Mesendoderm (in vitro differentiated cells): ENCODE measurements around the gene AMMECR1.
A peak's percentile ranks its signal among the peaks of the same experiment; 100 is the strongest.

ENCODE experiments used
- DNase-seq: peaks from one replicate; pipeline ENCODE4 v3.0.0; 2013
- H2AK5ac ChIP-seq: 2 replicates; pipeline ENCODE4 v1.6.1; 2013; ENCODE audit warnings: low read length, inconsistent platforms
- H2BK120ac ChIP-seq: 2 replicates; pipeline ENCODE4 v1.6.1; 2013; ENCODE audit warnings: low read depth, mild to moderate bottlenecking, low read length, moderate library complexity, mixed read lengths
- H2BK15ac ChIP-seq: replicated peaks from 2 replicates; pipeline ENCODE4 v1.6.1; 2013; ENCODE audit warnings: low read depth, mild to moderate bottlenecking, moderate library complexity
- H2BK5ac ChIP-seq: 2 replicates; pipeline ENCODE4 v1.6.1; 2013; ENCODE audit warnings: low read length, inconsistent platforms
- H3K18ac ChIP-seq: 2 replicates; pipeline ENCODE4 v1.6.1; 2013; ENCODE audit warnings: mild to moderate bottlenecking, low read length, mixed read lengths
- H3K23ac ChIP-seq: one replicate; pipeline ENCODE4 v1.6.1; 2013; ENCODE audit warnings: low read length
- H3K27ac ChIP-seq: 2 replicates; pipeline ENCODE4 v1.5.1; 2013; ENCODE audit warnings: low read depth, mild to moderate bottlenecking, inconsistent platforms, low read length, moderate library complexity
- H3K27me3 ChIP-seq: 2 replicates; pipeline ENCODE4 v1.6.1; 2013; ENCODE audit warnings: low read length, control low read depth, mild to moderate bottlenecking, inconsistent platforms; ENCODE audit not compliant: insufficient read depth, poor library complexity
- H3K36me3 ChIP-seq: 2 replicates; pipeline ENCODE4 v1.6.1; 2013; ENCODE audit warnings: low read length, inconsistent platforms; ENCODE audit not compliant: control insufficient read depth, insufficient read depth
- H3K4ac ChIP-seq: one replicate; pipeline ENCODE4 v1.6.1; 2013; ENCODE audit warnings: low read depth, mild to moderate bottlenecking, low read length, moderate library complexity
- H3K4me1 ChIP-seq: 2 replicates; pipeline ENCODE4 v1.6.1; 2013; ENCODE audit warnings: low read depth, low read length, inconsistent platforms; ENCODE audit not compliant: control insufficient read depth
- H3K4me2 ChIP-seq: 2 replicates; pipeline ENCODE4 v1.6.1; 2013; ENCODE audit warnings: low read length
- H3K4me3 ChIP-seq: 2 replicates; pipeline ENCODE4 v1.5.1; 2013; ENCODE audit warnings: mild to moderate bottlenecking, low read length
- H3K56ac ChIP-seq: one replicate; pipeline ENCODE4 v1.6.1; 2013; ENCODE audit warnings: low read length
- H3K79me1 ChIP-seq: 2 replicates; pipeline ENCODE4 v1.6.1; 2013; ENCODE audit warnings: low read length, inconsistent platforms
- H3K79me2 ChIP-seq: 2 replicates; pipeline ENCODE4 v1.6.1; 2013; ENCODE audit warnings: mild to moderate bottlenecking, low read length; ENCODE audit not compliant: control insufficient read depth, insufficient read depth
- H3K9ac ChIP-seq: 2 replicates; pipeline ENCODE4 v1.6.1; 2013; ENCODE audit warnings: low read length, inconsistent platforms
- H4K5ac ChIP-seq: one replicate; pipeline ENCODE4 v1.6.1; 2013; ENCODE audit warnings: low read length
- H4K8ac ChIP-seq: one replicate; pipeline ENCODE4 v1.6.1; 2013; ENCODE audit warnings: low read depth, mild to moderate bottlenecking, control low read depth, low read length, moderate library complexity
- WGBS: extraction: QIAGEN DNeasy Blood & Tissue Kit; methylation state at CpG from one replicate; pipeline ENCODE4 v1.1.7; 2013; ENCODE audit warnings: low lambda C conversion rate, missing lambda C conversion rate; ENCODE audit not compliant: insufficient coverage; ENCODE audit errors: extremely low coverage; 5-methylcytosine and 5-hydroxymethylcytosine counted together

The AMMECR1 gene

DNA sequence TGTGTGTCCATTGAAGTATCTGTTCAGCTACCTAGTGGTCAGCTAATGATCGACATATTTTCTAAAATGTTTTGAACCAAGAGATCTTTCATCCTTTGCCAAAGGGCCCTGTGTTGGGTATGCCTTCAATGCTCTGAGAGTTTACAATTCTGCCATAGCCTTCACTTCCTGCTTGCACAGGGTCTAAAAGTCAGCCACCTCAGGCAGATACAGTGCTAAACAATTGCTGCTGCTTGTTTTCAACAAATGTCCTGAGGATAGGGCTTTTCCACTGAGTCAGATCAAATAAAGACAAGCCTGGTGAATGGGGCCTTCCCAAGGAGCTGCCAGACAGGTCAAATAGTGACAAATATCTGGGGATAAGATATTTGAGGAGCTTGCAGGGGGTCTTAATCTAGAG is 16.7 kb downstream of the AMMECR1 start:
- Histone ChIP-seq H4K5ac (no peak overlapping the region), H3K27me3 (no peaks in the 10 kb centered on the region), H3K4me1 (no peaks in the 10 kb centered on the region), H3K4me2 (no peak overlapping the region), H2BK15ac (no peak overlapping the region), H3K18ac (no peak overlapping the region), H3K36me3 (no peaks in the 10 kb centered on the region), H3K27ac (no peak overlapping the region), H3K9ac (no peak overlapping the region), H2BK120ac (no peak overlapping the region), H3K23ac (no peak overlapping the region), H3K79me1 (no peaks in the 10 kb centered on the region), H2BK5ac (no peak overlapping the region), H3K4me3 (no peak overlapping the region), H3K56ac (no peak overlapping the region), H3K79me2 (no peaks in the 10 kb centered on the region), H2AK5ac (no peak overlapping the region), H4K8ac (no peak overlapping the region), H3K4ac (no peak overlapping the region)
- WGBS = no CpG with 5 or more reads among the region's 1 CpG
- peak; percentile 31 for DNase-seq

DNA sequence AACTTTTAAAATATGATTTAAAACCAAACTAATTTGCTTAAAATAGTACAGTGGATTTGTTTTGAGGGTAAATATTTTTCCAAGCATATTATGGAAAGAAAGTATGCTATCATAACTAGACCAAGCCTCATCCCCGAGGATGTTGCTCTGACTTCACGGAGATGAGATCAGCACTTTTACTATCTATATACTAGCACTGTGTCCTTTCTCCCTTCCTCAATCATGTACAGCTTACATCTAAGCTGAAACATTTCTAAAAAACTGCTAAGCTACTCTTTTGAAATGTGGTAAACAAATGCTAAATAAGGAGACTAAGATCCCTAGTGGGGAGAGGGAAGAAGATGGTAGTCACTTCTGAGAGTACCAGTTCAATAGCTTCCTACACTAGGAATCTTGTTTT is 23.8 kb downstream of the AMMECR1 start:
- Histone ChIP-seq H2BK5ac (no peak overlapping the region), H3K23ac (no peak overlapping the region), H4K8ac (no peak overlapping the region), H2BK15ac (no peak overlapping the region), H3K79me2 (no peaks in the 10 kb centered on the region), H3K18ac (no peak overlapping the region), H3K4me2 (no peak overlapping the region), H3K4me1 (no peaks in the 10 kb centered on the region), H2BK120ac (no peak overlapping the region), H3K4me3 (no peak overlapping the region), H4K5ac (no peak overlapping the region), H3K36me3 (no peaks in the 10 kb centered on the region), H3K56ac (no peak overlapping the region), H3K4ac (no peak overlapping the region), H3K27me3 (no peaks in the 10 kb centered on the region), H3K79me1 (no peaks in the 10 kb centered on the region), H3K9ac (no peak overlapping the region), H2AK5ac (no peak overlapping the region), H3K27ac (no peak overlapping the region)
- no CpG with 5 or more reads among the region's 2 CpGs for WGBS
- DNase-seq = no peak

DNA sequence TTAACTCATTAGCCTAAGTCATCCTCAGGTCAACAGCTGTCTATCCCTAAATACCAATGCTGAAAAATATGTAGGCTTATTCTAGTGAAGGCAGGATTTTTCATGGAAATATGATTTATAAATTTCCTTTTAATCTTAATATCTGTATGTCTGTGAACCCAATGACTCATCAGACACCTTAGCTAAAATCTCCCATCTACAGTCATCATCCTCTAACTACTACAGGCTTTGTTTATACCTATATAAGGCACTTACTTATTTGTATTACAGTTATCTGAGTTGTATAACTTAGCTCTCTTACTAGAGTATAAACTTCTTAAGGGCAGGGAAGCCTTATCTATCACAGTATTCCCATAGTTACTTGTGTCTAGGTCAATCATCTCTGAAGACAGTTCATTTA is 24.2 kb downstream of the AMMECR1 start:
- Histone ChIP-seq H3K27ac (no peak overlapping the region), H2BK120ac (no peak overlapping the region), H4K8ac (no peak overlapping the region), H3K79me1 (no peaks in the 10 kb centered on the region), H3K36me3 (no peaks in the 10 kb centered on the region), H3K79me2 (no peaks in the 10 kb centered on the region), H3K4me2 (no peak overlapping the region), H3K18ac (no peak overlapping the region), H2AK5ac (no peak overlapping the region), H3K4me3 (no peak overlapping the region), H3K23ac (no peak overlapping the region), H3K27me3 (no peaks in the 10 kb centered on the region), H2BK5ac (no peak overlapping the region), H2BK15ac (no peak overlapping the region), H4K5ac (no peak overlapping the region), H3K4me1 (no peaks in the 10 kb centered on the region), H3K4ac (no peak overlapping the region), H3K56ac (no peak overlapping the region), H3K9ac (no peak overlapping the region)
- DNase-seq = no peak

DNA sequence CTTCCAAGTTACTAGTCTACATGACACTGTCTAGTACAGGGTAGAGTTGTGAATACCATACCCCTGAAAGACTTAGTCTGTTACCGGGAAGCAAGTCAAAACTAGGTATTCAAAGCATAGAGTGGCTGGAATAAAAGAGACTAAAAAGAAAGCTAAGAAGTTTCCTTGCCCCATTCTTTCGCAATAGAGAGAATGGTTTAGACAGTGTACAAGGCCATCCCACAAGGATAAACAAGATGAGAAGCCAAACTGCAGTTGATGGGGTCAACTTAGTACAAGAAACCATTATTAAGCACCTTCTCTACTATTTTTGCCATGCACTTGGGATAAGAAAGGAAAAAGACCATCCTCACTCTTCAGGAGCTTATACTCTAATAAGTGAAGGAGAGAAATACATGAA is 30.3 kb downstream of the AMMECR1 start:
- WGBS = no CpG with 5 or more reads among the region's 2 CpGs
- no peak for DNase-seq
- no peaks in the 10 kb centered on the region for H3K79me2 ChIP-seq

DNA sequence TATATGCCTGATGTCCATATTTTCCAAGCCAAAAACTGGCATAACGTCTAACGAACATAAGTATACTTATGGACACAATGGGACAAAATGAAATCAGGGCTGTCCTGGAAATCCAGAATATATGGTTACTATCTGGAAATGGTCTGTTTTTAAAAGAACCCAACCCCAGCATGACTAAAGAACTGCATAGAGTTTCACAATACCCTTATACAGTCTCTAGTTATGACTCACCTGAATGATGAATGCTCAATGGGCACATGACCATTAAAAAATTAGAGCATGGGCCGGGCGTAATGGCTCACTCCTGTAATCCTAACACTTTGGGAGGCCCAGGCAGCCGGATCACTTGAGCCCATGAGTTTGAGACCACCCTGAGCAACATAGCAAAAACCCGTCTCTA is 31.8 kb downstream of the AMMECR1 start:
- Histone ChIP-seq H3K27me3 (no peaks in the 10 kb centered on the region), H3K18ac (no peak overlapping the region), H2BK15ac (no peak overlapping the region), H3K4ac (no peak overlapping the region), H3K27ac (no peak overlapping the region), H3K9ac (no peak overlapping the region), H3K56ac (no peak overlapping the region), H4K5ac (no peak overlapping the region), H3K36me3 (no peaks in the 10 kb centered on the region), H3K4me3 (no peak overlapping the region), H3K79me1 (no peaks in the 10 kb centered on the region), H2AK5ac (no peak overlapping the region), H2BK120ac (no peak overlapping the region), H3K4me2 (no peak overlapping the region), H3K23ac (no peak overlapping the region), H3K79me2 (no peaks in the 10 kb centered on the region), H4K8ac (no peak overlapping the region), H2BK5ac (no peak overlapping the region), H3K4me1 (no peaks in the 10 kb centered on the region)
- DNase-seq = no peak
- no CpG with 5 or more reads among the region's 6 CpGs for WGBS

More for the DNA sequence above, 30.3 kb downstream of the AMMECR1 start:
- no peak overlapping the region for H2AK5ac ChIP-seq
- no peak overlapping the region for H2BK120ac ChIP-seq
- H3K36me3 ChIP-seq = no peaks in the 10 kb centered on the region
- H3K56ac ChIP-seq = no peak overlapping the region
- H3K27ac ChIP-seq = no peak overlapping the region
- H3K4me1 ChIP-seq = no peaks in the 10 kb centered on the region
- H3K23ac ChIP-seq = no peak overlapping the region
- H3K27me3 ChIP-seq = no peaks in the 10 kb centered on the region
- H3K4me3 ChIP-seq = no peak overlapping the region
- no peak overlapping the region for H3K4ac ChIP-seq
- H2BK5ac ChIP-seq = no peak overlapping the region
- no peak overlapping the region for H3K18ac ChIP-seq
- no peak overlapping the region for H4K8ac ChIP-seq
- no peak overlapping the region for H4K5ac ChIP-seq
- no peak overlapping the region for H3K4me2 ChIP-seq
- no peaks in the 10 kb centered on the region for H3K79me1 ChIP-seq
- no peak overlapping the region for H2BK15ac ChIP-seq
- H3K9ac ChIP-seq = no peak overlapping the region

DNA sequence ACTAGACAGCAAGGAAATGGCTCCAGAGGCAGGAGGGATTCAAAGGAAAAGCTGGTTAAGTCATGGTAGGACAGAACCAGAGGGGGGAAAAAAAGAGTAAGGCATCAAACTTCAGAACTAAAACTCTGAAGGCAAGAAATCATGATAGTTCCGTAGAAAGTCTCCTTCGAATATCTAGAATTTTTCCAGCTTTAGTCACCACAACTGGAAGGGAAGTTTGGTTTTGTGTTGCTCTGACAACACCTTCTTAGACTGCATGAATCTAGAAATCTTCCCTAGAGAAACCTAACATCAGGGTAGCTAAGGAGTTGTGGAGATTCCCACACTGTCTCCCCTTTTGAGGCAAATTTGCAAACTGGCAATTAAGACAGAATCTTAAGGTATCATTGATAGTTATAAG is 33.7 kb downstream of the AMMECR1 start:
- no peak overlapping the region for H3K9ac ChIP-seq
- H4K8ac ChIP-seq = no peak overlapping the region
- no peak overlapping the region for H3K27ac ChIP-seq

More for the DNA sequence above, 33.7 kb downstream of the AMMECR1 start:
- H3K36me3 ChIP-seq = no peaks in the 10 kb centered on the region
- H3K56ac ChIP-seq = no peak overlapping the region
- H2AK5ac ChIP-seq = no peak overlapping the region
- H3K4me3 ChIP-seq = no peak overlapping the region
- H3K18ac ChIP-seq = no peak overlapping the region
- H3K23ac ChIP-seq = no peak overlapping the region
- no peaks in the 10 kb centered on the region for H3K79me2 ChIP-seq
- no CpG with 5 or more reads among the region's 2 CpGs for WGBS
- no peak overlapping the region for H2BK5ac ChIP-seq
- no peaks in the 10 kb centered on the region for H3K27me3 ChIP-seq
- no peak overlapping the region for H4K5ac ChIP-seq
- no peaks in the 10 kb centered on the region for H3K79me1 ChIP-seq
- H3K4me2 ChIP-seq = no peak overlapping the region
- no peaks in the 10 kb centered on the region for H3K4me1 ChIP-seq
- no peak overlapping the region for H3K4ac ChIP-seq
- no peak overlapping the region for H2BK15ac ChIP-seq
- DNase-seq = peak; percentile 56
- H2BK120ac ChIP-seq = no peak overlapping the region
